Activated CD4-positive, CD25-positive, alpha-beta regulatory T cell treated with anti-CD3 and anti-CD28 coated beads, Interleukin-2, amount 50 U/mL, for 72 hours (primary cell): Measurements from ENCODE around the gene EN1.

Experiments
- DNase-seq: peaks from one replicate; pipeline ENCODE4 v3.0.0; 2021

Gene EN1

DNA sequence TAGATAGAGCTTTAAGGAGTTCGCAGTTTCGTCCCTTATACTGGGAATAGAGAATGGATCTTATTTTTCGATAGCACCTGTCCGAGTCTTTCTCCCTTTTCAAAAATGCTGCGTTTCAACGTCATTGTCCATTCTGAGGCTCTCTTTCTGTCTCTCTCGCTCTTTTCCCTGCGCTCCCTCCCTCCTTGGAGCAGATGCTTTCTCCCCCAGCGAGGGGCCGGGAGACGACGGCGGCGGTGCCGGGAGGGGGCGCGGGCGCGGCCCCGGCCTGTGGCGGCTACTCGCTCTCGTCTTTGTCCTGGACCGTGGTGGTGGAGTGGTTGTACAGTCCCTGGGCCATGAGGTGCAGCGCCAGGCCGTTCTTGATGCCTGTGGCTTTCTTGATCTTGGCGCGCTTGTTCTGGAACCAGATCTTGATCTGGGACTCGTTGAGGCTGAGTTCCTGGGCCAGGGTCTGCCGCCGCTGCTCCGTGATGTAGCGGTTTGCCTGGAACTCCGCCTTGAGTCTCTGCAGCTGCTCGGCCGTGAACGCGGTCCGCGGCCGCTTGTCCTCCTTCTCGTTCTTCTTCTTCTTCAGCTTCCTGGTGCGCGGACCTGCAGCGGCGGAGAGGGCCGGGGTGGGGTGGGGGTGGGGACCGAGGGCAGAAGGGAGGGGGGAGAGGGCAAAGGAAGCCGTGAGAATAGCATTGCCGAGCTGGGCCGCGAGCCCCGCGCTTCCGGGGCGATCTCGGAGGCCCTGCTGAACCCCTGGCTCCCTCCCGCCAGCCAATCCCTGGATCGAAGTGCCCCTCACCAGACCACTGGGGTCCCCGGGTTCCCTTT is 4.6 kb downstream of the EN1 start:
- DNase-seq: no peak

DNA sequence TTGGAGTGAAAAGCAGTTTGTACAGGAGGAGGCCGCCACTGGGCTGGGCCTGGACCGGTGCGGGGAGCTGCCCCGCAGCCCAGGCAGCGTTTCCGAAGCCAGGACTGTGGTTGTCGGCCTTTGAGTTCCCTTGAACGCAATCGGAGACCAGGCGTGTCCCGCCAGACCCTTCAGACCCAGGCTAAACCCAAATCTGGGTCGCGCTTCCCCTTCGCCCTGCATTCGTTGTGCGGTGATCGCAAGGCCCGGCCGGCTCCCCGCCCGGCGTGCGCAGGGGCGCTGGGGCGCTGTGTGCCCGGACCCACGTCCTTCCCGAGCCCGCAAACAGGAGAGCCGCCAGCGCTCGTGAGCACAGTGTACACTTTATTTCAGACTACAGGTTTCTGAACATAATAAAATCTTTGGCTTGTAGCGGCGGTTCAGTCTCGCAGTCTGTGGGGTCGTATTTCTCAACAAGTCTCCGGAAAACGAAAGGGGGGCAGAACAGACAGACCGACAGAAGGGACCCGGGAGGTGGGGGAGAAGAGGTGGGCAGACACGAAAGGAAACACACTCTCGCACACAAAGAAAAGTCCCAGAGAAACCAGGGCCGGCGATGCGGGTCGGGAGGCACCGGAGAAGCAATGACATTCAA is 5.5 kb downstream of the EN1 start:
- no peak for DNase-seq

DNA sequence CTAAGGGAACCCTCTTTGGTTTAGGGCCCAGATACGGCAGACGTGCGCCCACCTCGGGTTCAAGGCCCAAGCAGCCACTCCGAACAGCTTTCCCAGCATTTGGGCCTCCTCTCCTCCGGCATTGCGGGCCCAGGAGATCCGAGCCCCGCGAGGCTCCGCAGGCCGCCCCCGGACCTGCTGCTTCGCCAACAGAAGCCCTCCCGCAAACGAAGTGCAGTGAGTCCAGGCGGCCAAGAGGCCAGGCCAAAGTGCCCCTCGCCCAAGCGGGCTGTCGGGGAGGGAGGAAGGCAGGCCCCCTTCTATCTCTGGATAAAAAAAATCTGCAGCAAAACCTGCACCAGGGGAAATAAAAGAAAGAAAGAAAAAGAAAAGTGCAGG is 6.0 kb downstream of the EN1 start:
- no peak for DNase-seq

DNA sequence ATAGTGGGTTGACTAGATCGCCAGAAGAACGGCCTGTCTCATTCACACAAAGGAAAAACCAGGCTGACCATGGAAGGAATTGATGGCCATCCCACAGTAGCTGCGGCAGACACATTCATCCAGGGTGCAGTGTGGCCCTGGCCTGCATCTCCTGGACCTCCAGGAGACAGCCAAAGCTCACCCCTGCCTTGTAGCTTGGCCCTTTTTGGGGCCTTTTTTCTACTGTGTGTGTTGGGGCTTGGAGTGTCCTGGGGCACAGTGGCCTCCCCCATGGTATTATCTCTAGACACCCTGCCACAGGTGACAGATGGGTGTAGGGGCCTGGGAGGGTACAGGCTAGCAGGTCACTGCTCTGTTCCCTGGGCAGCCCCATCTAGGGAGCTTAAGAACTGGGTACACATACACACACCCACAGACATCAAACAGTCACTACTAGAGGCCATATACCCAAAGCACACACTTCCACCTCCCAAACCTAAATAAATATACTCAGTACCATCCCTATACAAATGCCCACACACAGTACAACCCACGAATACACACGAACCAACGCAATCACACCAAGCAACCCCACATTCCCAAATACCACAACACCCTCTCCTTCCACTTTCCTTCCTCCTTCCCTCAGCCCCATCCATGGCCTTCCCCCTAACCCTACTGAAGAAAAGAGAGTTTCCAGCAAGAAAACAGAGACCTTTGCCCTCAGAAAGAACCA is 8.6 kb downstream of the EN1 start:
- no peak for DNase-seq

DNA sequence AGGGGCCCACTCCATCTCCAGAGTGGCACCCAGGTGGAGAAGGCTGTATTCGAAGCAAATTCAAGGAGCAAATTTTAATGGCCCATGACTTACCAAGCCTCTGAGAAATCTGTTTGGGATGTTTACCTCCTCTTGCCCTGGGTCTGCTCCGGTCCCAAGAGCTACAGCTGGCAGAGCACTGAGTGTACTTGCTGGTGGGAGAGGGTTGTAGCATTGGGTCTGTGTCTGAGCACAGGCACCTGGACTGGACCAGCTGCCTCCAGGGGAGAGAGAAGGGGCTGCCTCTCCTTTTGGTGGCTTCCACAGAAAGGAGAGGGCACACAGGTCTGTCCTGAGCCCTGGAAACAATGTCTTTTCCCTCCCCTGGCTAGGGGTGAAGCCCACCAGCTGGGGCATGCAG is 9.8 kb downstream of the EN1 start:
- no peak for DNase-seq

DNA sequence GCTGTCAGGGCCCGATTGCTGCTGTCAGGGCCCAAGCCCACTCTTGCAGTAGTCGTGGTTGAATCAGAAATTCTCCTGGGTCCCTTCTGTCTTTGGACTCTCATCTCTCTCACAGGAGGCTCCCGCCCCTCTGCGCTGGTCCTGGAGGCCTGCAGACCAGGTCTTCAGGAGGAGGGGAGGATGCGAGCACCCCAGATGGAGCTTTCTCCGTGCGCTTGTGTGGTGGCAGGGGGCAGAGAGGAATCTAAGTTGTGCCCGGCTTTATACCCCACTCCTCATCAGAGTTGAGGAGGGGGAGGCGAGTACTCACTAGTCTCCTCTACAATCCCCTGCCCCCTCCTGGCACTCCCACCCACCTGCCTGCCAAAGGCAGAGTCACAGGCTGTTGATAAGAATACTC is 10.4 kb downstream of the EN1 start:
- DNase-seq: no peak

- DNase-seq: no peak
These were observed 11.0 kb downstream of the EN1 start for GRCh38 chr2:118836411-118836930.

DNA sequence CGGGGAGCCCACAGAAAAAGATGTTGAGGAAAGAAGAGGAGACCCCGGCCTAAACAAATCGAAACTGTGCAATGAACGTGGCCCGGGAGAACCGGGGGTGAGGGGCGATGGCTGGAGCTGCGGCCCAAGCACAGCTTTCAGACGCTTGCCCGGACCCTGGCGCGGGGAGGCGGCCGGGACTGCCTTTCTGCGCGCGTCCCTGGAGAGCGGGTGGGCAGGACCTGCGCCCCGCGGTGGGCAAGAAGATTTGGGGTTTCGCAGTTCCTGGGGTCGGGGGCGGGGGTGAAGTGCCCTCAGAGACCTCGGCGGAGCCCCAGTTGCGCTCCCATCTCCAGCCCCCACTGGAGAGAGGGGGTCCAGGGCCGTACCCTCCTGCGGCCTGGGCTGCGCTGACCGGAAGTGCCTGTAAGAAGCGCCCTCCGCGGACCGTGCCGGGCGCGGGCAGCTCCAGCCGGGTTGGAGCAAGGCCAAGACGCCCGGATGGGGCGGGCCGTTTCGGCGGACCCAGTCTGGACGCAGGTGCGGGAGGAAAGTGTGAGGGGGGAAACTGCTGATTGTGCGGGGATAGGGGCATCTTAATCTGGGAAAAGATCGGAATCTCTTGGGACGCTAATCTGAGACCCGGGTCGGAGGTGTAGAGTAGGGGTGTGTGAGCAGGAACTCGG is 11.6 kb downstream of the EN1 start:
- DNase-seq: no peak

DNA sequence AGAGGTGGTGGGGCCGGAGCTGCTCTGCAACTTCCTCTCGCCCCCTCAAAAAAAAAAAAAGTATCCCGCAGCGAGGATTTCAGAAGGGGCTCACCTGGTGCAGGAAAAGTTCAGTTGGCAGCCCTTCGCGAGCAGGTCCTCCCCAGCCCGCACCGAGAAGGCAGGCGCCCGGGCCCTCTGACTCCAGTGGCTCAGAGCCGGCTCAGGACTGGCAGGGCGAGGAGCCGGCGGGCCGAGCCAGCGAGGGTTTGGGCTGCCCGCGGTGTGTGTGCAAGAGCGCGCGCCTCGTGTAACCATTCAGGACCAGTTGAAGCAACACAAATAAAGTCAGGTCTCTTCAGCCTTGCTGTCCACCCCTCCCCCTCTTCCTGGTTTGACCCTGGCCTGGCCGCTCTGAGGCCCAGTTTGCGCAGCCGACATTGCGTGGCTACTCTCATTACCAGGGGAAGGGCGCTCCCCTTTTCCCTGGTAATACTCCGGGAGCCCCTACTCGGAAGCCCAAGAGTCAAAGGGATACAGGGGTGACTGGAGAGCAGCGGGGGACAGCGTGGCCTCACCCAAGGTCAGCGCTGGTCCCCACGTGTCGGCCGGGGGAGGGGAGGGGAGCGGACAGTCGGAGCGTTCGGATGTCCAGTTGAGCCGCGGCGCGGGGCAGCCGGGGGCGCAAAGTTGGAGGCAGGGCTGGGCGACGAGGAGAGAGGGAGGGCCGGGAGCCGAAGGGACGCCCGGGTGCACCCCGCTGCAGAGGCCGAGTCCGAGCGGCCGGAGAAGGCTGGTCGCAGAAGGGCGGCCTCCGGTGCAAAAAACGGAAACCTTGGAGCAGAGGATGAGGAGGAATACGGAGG is 12.3 kb downstream of the EN1 start:
- DNase-seq: no peak

GRCh38 chr2:118834440-118834810 is 13.0 kb downstream of the EN1 start:
- DNase-seq: no peak

DNA sequence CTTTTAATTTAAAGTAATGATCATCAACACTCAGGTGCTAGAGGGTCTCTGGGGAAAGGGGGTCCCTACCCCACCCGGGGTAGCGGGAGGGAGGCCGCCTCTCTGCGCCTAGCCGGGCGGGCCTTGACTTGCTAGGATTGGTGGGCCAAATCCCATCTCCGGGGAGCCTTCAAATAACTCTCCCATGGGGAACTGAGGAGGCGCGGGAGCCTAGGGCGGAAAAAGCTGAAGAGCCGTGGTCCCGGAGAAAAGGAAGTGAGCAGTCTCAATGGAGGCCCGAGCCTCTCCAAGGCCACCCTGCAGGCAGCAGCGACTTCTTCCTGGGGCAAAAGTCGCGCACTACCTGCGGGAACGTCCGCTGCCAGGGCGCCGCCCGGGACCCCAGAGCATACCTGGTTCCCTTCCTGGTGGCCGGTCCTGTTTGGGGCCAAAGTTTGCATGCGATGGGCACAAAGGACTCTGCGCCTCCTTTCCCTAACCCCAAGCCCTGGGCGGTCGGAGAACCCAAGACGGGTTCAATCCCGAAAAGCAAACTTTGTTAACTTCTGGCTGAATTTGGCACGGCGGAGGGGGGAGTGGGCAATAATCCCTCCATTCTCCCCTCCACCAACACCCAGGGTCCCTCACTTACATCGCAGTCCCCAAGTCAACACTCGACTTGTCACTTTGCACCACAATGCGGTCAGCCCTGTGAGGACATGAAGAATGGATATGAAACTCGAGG is 13.6 kb downstream of the EN1 start:
- DNase-seq: no peak

GRCh38 chr2:118832791-118833715 is 14.4 kb downstream of the EN1 start:
- no peak for DNase-seq

DNA sequence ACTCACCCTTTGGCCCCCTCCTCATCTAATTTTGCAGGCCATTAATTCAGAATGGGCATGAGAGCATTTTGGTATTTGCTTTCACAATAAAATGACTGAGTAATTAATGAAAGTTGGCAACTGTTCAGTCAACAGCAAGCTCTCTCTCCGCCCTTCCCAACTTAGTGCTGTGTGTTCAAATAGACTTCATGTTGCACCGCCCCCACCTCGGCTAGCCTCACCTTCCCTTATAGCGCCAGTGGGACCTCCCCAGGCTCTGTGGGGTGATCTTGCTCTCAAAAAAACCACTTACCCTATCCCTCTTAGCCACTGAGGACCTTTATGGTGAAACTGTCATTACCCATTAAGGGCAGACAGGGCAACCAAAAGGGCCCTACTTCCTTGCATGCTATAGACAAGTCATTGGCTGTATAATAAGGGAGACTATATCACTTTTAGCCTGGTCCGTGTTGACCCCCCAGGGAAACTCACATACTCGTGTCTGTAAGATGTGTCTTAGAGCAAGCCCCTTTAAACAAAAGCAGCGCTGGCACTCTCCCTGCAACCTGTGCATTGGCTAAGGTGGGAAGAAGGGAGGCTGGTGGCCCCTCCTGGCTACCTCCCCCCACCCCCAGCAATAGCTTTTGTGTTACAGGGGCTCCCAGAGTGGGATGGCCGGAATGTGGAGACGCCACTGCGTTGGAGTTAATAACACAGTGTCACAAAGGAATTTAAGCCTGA is 15.2 kb downstream of the EN1 start:
- DNase-seq: no peak

- DNase-seq: no peak
These were observed 16.6 kb downstream of the EN1 start for GRCh38 chr2:118830881-118831280.

DNA sequence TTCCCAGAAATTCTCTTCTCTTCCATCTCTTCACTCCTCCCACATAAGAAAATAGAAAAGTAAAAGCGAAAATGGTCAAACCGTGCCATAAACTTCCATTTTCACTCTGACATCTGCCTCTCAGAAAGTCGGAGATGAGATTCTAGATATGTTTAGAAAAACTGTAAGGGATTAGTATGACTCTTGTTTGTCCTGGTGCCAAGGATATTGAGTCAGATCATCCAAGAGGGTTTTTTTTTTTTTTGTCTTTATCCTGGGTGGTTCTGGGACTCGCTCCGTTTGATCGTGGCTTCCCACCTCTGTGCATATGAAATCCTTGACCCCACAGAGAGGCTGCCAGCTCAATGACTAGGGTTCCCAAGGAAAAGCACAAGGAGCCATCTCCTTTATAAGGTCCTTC is 17.3 kb downstream of the EN1 start:
- no peak for DNase-seq

DNA sequence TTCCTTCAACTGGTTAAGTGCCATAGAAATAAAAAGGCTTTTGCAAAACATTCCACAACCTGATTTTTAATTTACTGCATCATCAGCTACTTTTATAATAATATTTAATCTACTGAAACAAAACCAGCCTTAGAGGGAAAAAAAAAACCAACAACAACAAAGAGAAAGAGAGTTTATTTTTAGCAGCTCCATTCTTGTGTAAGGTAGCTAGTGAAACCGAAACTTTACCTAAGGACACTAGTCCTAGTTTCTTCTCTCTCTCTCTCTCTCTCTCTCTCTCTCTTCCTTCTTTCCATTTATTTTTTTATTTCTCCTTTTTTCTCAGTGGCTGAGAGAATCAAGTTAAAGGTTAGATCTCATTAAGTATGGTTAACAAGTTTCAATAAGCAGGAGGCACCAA is 21.4 kb downstream of the EN1 start:
- no peak for DNase-seq

- no peak for DNase-seq
These were observed 23.8 kb downstream of the EN1 start for GRCh38 chr2:118823633-118824032.

DNA sequence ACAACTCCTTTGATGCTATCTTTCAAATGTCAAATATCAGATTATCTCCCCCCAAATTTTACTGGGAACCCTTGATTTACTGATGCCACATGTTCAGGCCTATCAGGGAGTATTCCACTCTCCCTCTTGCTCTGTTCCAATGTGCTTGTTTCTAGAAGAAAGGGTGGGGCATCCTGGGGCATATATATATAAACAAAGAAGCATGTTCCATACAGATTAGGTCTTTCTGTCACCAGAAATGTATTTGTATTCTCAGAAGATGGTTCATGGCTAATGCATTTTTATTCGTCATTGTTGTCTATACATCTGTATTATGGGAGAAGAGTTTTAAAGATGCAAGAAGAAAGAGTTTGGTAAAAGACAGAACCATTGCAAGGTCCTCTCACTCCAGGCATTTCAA is 24.9 kb downstream of the EN1 start:
- DNase-seq: no peak

GRCh38 chr2:118822015-118822414 is 25.4 kb downstream of the EN1 start:
- DNase-seq: no peak

- no peak for DNase-seq
These were observed 30.0 kb downstream of the EN1 start for GRCh38 chr2:118817469-118817868.
